ENCODE data around the gene LPAR6.

- no peak for TF ChIP-seq POLR2AphosphoS5 (IDR thresholded peaks at IDR 0.05; ENCODE audit: borderline replicate concordance, low read depth, low read length)
- TF ChIP-seq EZH2 (IDR thresholded peaks at IDR 0.05) = no peak
Measured at GRCh38 chr13:48415516-48415915, 2.6 kb upstream of the LPAR6 start.
